Hepatocyte (in vitro differentiated cells): ENCODE measurements around the gene DNAJC5.

Experiments
- CTCF ChIP-seq: fragments of 200-600 bp; sonication (generic); IDR thresholded peaks from 2 replicates; pipeline ENCODE4 v1.5.1; 2016; ENCODE audit warnings: antibody characterized with exemption, mild to moderate bottlenecking; ENCODE audit not compliant: poor library complexity
- EZH2phosphoT487 ChIP-seq: fragments of 200-600 bp; sonication (generic); IDR thresholded peaks from one replicate; pipeline ENCODE4 v1.6.1; 2018; ENCODE audit warnings: antibody characterized with exemption, mild to moderate bottlenecking, low read depth, moderate library complexity; ENCODE audit not compliant: unreplicated experiment, severe bottlenecking

- TF ChIP-seq CTCF (no peak), EZH2phosphoT487 (no peak)
Observed at GRCh38 chr20:63900413-63900812, 5.5 kb downstream of the DNAJC5 start.
